Esophagus muscularis mucosa (tissue), 4 donors: ENCODE measurements around the gene CTF1.

Experiments used
- CTCF ChIP-seq, 3 experiments: fragments of 200-600 bp in 2 of 3; fragments of 450-650 bp in 1 of 3; sonication (generic) in 2 of 3; IDR thresholded peaks; one replicate each; pipeline ENCODE4 v1.5.1; 2017 to 2019; ENCODE audit warnings: antibody characterized with exemption in 3 of 3, mild to moderate bottlenecking in 2 of 3, moderate library complexity in 1 of 3
- EP300 ChIP-seq: sonication (generic); formaldehyde crosslinking; IDR thresholded peaks from one replicate; pipeline ENCODE4 v1.6.1; 2017; ENCODE audit warnings: antibody characterized with exemption
- POLR2A ChIP-seq: fragments of 450-650 bp; IDR thresholded peaks from one replicate; pipeline ENCODE4 v1.6.1; 2017; ENCODE audit warnings: antibody characterized with exemption, moderate library complexity, mild to moderate bottlenecking, low read depth

GRCh38 chr16:30893744-30894539 is 2.5 kb upstream of the CTF1 start, which contains the start of gene BCL7C:
- no peak for TF ChIP-seq POLR2A
- TF ChIP-seq CTCF (IDR thresholded peaks at IDR 0.05) = peak; percentile 55 to 66 (median 55)
- no peak for TF ChIP-seq EP300
